ENCODE results near the gene DPEP3.
"Not testable (repeated sequence)": the region's sequence is repeated elsewhere in the genome, so short reads cannot be mapped to it uniquely, and the experiment has no call there.

The DPEP3 gene

GRCh38 chr16:67943619-67944504, 36.4 kb downstream of the DPEP3 start, which contains the start of gene LCAT:
Gene LCAT (minus strand): TSS chr16:67944120. CDS start chr16:67944101, 19 bp downstream.
- DNase-seq = no peak

- DNase-seq = no peak
Observed at GRCh38 chr16:67943256-67943618, 37.1 kb downstream of the DPEP3 start.

- DNase-seq = no peak
Observed at GRCh38 chr16:67942510-67943255, 37.6 kb downstream of the DPEP3 start.

- DNase-seq = peak; percentile 61
Observed at GRCh38 chr16:67942200-67942509, 38.1 kb downstream of the DPEP3 start.

- no peak for DNase-seq
Observed at GRCh38 chr16:67941469-67942199, 38.7 kb downstream of the DPEP3 start.

GRCh38 chr16:67940446-67941089, 39.7 kb downstream of the DPEP3 start:
- DNase-seq = no peak

- peak; percentile 77 for DNase-seq
Observed at GRCh38 chr16:67939507-67940445, 40.5 kb downstream of the DPEP3 start.

- DNase-seq = not testable (repeated sequence)
Observed at GRCh38 chr16:67937713-67938112, 42.6 kb downstream of the DPEP3 start.

GRCh38 chr16:67936880-67937605, 43.3 kb downstream of the DPEP3 start:
- DNase-seq = peak; percentile 84

GRCh38 chr16:67936124-67936879, 44.0 kb downstream of the DPEP3 start, which contains the start of gene PSMB10:
Gene PSMB10 (minus strand): TSS chr16:67936850. CDS start chr16:67936749, 101 bp downstream.
- DNase-seq = peak; percentile 66

GRCh38 chr16:67935402-67936123, 44.7 kb downstream of the DPEP3 start:
- DNase-seq = peak; percentile 98

GRCh38 chr16:67935101-67935401, 45.2 kb downstream of the DPEP3 start:
- DNase-seq = no peak

- no peak for DNase-seq
Observed at GRCh38 chr16:67934306-67935100, 45.8 kb downstream of the DPEP3 start.

GRCh38 chr16:67933805-67934204, 46.5 kb downstream of the DPEP3 start:
- DNase-seq = no peak

- no peak for DNase-seq
Observed at GRCh38 chr16:67932462-67932840, 47.8 kb downstream of the DPEP3 start.

- no peak for DNase-seq
Observed at GRCh38 chr16:67931712-67932461, 48.4 kb downstream of the DPEP3 start, which contains the start of gene CTRL. Gene CTRL (minus strand): TSS chr16:67931862. CDS start chr16:67931852, 10 bp downstream.

GRCh38 chr16:67930678-67931211, 49.6 kb downstream of the DPEP3 start:
- no peak for DNase-seq

- no peak for DNase-seq
Observed at GRCh38 chr16:67930191-67930590, 50.1 kb downstream of the DPEP3 start.

All from activated CD4-positive, alpha-beta T cell treated with anti-CD3 and anti-CD28 coated beads for 48 hours (primary cell).